NOMO-1 treated with DMSO at 0.1 percent for 48 hours (cell line): ENCODE measurements around the gene C3orf18.

Experiments
- DNase-seq: peaks from one replicate; lab custom pipeline; 2025; ENCODE audit not compliant: unreplicated experiment; lab: John Stamatoyannopoulos, UW

The C3orf18 gene

DNA sequence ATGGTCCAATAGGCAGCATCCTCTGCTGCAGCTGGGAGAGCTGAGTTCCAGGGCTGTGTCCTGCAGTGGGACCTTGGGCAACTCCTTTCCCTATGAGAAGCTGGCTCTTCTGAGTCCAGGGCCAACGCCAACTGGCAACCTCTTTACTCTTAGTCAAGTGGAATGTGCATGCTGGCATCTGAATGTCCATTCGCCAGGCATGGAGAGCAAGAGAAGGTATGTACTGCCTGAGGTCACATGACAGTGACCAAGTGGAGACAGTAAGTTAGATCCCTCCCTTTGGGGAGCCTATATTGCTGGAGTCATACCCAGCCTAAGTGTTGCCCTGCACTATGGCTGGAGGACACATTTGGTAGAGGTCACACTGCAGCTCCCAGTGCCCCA is 13.9 kb upstream of the C3orf18 start:
- DNase-seq: no peak

- DNase-seq: no peak
Measured at GRCh38 chr3:50580683-50581458, 13.3 kb upstream of the C3orf18 start.

DNA sequence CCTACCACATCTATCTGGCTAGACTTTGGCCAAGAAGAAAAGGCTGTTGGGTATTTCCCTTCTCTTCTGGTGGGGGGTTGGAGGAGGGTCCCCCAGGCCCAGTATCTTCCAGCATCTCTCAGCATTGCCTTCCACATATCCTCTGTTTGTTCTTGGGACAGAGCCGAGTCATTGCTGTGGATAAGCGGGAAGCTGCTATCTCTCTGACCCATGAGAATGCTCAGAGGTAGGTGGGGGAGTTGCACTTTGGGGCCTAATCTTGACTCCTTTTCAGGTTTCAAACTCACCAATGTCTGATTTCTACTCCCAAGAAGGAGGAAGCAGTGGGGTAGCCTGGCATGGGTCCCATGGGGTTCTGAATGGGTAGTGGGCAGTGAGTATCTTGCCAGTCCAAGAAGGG is 9.8 kb upstream of the C3orf18 start:
- DNase-seq: no peak

GRCh38 chr3:50575372-50575771 is 7.8 kb upstream of the C3orf18 start:
- DNase-seq: no peak

DNA sequence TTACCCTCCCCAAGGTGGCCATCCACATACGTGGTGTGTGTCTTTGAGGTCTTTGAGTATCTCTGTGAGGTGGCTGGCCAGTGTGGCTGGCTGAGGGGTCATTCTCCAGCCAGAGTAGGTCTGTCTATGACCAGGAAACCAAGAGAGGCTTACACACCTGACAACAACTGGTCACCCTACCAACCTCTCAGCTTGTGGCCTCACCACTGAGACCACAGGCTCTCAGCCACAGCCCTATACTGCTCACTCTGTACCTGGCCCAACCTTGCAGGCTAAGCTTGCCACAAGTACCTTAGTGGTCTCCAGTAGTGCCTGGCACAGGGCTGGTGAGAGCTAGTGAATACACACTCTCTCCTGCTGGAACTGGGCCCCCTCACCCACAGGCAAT is 6.9 kb upstream of the C3orf18 start:
- DNase-seq: no peak

DNA sequence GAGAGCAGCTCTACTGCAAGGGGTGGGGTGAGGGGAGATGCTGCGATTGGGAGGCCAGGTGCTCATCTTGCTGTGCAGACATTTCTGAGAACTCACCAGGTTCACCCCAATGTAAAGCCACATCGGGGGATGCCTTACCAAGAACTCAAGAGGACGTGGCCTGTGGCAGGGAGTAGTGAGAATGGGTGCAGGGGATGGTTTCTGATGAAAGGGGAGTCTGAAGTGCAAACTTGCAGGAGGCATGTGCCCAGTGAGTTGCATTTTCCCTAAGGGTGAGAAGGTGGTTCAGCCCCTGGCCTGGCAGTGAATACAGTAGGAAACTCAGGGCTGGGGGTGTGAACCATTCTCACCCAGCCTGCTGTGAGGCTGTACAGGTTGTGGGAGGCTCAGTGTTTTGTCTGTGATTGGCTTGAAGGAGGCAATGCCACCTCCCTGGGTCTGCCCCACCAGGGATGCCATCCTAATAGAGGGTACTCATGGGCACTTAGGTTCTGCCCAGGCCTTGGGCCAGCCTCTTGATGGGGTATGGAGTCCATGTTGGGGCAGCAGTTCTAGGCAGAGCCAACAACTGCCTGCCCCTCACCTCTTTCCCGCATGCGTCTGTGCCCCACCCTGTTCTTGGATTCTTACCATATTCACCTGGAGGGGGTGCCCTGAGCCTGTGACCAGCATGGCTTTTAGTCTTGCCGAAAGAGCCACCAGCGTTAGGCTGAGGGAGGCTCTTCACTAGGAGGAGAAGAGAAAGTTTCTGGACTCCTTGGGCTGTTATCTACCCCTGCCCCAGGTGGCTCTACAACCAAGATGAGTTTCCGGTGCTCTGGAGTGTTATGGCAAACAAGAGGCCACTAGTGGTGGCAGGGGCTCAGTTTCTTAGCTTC is 6.3 kb upstream of the C3orf18 start:
- no peak for DNase-seq

DNA sequence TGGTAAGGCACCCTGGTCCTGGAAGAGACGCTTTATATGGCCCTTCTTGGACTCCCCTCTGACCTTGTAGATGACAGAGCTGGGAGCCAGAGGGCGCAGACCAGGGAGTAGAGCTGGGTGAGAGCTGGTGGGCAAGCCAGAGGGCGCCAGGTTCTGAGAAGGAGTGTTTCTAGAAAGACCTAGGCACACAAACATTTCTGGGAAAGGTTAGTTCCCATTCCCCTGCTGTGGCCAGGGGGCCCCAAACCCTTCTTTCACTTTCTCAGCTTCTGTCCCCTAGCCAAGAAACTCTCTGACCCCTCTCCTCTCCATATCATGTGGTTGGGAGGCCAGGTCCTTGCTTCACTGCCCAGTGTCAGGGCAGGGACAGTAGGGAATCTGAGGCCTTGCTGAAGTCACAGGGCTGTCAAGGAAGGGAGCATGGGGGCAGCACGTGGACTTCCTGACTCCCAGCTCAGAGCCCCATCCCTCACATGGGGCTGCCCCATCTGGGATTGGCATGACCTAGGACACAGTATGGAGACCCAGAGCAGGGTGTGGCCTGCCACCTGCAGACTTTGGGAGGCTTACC is 5.3 kb upstream of the C3orf18 start:
- DNase-seq: no peak

DNA sequence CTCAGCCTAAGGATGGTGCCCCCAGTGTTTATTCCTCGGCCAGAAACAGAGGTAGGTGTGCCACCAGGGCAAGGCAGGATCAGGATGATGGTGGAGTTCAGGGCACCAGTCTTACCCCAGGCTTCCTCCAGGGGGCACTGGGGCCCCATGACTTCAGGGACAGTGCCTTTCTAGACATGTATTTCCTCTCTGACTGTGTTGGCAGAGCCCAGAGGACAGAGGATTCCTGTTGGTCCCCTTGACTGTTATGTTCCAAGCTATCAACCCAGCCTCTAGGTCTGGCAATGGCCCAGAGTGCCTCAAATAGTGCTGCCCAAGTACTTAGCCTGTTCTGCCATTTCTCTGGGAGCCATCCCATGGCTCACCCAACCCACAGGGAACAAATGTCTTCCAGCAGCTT is 4.6 kb upstream of the C3orf18 start:
- DNase-seq: peak; percentile 72

DNA sequence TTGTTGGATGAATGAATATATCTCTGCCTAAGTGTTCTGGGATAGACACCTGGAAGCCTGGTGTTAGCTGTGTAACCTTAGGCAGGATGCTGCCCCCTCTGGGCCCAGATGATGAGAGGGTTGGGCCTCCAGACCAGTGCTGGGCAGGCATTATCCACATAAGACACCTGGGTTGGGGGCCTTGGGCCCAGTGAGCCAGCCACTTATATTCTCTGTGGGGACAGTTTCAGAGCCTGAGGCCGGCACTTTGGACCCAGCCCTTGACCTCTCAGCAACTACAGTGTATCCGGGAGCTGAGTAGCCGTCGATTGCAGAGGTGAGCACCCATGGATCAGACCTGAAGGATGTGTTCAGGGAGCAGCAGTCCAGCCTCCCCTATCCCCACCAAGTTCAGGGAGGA is 3.9 kb upstream of the C3orf18 start:
- DNase-seq: no peak

DNA sequence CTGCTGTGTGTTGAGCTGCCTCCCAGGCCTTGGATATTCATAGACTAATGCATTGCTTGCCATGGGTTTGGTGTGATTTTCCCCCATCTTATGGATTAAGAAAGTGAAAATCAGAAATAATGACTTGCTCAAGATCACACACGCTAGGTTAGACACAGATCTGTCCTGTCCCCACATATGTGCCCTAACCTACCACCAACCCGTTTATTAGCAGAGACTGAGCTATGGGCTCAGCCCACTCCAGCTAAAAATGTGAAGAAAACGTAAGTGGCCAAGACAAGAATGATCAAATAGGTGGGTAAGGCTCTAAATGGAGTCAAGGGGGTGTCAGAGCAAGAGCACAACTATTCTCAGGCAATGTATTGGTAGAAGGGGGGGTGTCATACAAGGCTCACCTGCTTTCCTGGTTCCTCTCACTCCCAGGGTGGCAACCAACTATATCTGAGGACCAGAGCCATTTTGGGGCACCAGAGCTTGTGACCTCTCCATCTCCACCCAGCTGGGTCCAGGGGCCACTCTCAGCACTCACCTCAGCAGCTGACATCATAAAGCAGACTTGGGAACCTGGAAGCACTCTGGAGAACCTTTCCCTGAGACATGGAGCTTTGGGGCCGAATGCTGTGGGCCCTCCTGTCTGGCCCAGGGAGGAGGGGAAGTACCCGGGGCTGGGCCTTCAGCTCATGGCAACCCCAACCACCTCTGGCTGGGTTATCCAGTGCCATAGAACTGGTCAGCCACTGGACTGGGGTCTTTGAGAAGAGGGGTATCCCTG is 3.1 kb upstream of the C3orf18 start:
- DNase-seq: no peak

DNA sequence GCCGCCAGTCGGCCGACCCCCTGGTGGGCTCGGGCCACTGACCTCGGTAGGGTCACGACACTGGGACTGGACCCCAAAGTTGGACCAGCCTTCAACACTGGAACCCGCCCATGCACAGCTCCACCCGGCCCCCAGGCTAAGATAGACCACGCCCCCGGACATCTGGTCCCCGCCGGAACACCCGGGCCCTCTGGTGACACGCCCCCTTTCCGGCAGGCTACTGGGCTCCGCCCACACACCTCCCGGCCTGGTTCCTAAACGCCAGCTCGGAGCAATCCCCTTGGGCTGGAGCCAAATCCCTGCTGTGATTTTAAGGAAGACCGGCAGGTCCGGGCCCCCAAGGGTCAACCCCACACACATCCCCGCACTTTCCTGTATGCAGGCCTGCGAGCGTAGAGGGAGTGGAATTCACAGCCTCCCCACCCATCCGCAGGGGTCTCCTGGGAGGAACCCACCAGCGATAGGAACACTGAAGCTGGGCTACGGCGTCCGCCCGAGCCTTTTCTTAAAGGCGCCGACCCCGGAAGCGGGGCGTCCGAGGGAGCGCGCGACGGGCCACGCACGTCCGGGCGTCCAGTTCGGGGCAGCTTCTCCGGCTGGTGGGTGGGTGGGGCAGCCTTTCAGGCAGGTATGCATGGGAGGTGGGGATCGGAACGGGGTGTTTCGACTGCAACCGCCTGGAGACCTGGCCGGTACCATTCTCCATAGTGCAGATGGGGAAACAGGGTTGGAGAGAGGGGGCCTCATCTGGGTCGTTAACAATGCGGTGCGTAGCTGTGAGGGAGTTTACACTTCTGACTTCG is 1.6 kb upstream of the C3orf18 start, which contains the start of gene HEMK1:
Gene HEMK1, plus strand, starts transcription at position 576 of the 803 bp plus-strand sequence. CDS start 1,583 bp downstream, outside the sequence.
- DNase-seq: peak; percentile 88

- DNase-seq: no peak
Measured at GRCh38 chr3:50567011-50567385, 549 bp downstream of the C3orf18 start.

- no peak for DNase-seq
Measured at GRCh38 chr3:50564321-50564720, 3.2 kb downstream of the C3orf18 start.

DNA sequence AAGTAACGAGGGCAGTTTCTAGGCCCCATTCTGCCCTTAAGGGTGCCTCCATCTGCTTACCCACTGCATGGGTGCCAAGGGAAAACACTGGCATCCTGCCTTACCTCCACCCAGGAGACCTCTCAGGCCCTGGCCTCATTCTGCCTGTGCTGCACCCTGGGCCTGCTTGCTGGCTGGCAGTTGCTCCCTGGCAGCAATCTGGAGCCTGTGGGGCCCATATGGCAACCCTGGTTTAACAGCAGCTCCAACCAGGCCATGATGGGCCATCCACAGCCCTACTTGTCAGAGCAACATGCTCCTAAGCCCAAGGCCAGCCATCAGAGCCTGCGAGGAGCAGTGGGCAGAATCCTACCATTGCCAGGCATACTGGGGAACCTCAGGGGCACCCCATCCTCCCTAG is 3.7 kb downstream of the C3orf18 start:
- no peak for DNase-seq

GRCh38 chr3:50562861-50563260 is 4.7 kb downstream of the C3orf18 start:
- no peak for DNase-seq

- no peak for DNase-seq
Measured at GRCh38 chr3:50559702-50560101, 7.8 kb downstream of the C3orf18 start.

DNA sequence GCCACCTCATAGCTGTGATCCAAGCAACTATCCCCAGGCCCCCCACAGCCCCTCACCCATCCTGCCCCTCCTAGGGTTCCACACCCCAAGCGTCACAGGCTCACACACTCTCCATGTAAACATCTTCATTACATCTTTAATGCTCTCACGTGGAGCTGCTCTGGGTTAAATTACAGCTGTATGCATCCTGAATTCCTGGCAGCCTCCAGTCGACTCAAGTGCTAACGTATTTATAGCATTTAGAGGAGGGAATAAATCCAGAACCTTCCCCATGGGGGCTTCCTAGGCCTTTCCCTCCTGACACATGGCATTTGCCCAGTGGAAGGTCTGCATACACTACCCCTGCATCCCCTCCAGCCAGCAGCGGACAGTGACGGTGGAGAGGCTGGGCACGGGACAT is 9.6 kb downstream of the C3orf18 start:
- no peak for DNase-seq

GRCh38 chr3:50557106-50557505 is 10.4 kb downstream of the C3orf18 start:
- no peak for DNase-seq

GRCh38 chr3:50554553-50554952 is 13.0 kb downstream of the C3orf18 start:
- DNase-seq: no peak

DNA sequence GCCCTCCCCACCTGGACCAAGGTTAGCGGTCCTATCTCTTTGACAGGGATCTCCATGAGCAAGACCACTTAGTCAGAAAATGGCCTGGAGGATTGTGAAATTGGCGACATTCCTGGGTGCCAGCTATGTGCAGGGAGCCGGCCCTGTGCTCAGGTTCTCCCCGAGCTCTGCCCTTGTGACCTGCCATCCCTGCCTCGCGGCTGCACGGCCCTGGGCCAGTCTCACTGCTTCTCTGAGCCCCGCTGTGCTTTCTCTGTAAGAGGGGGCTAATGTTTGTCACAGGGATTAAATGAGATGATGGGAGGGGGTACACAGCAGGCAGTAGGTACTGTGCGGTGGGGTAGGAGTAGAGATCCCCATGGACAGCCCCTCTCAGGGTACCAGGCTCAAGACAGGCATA is 14.9 kb downstream of the C3orf18 start:
- no peak for DNase-seq
